Erythroblast (primary cell): Measurements from ENCODE around the gene AKT2.

ENCODE experiments used
- GATA1 ChIP-seq: IDR thresholded peaks from 2 replicates; pipeline ENCODE4 v1.6.1; 2011; ENCODE audit warnings: low read depth, mild to moderate bottlenecking, control low read depth, low read length, moderate library complexity
- POLR2A ChIP-seq: IDR thresholded peaks from 2 replicates; pipeline ENCODE4 v1.6.1; 2011; ENCODE audit warnings: mild to moderate bottlenecking, low read length

- no peak for TF ChIP-seq POLR2A
- TF ChIP-seq GATA1, result no peak
These were observed 45.5 kb downstream of the AKT2 start for GRCh38 chr19:40239415-40240226.
